Astrocyte of the spinal cord (primary cell): ENCODE results near the gene C11orf52.

ENCODE experiments used
- DNase-seq: peaks from one replicate; pipeline ENCODE4 v3.0.0; 2011; ENCODE audit warnings: low read depth, low spot score
- H3K4me3 ChIP-seq: 2 replicates; pipeline ENCODE4 v1.5.1; 2011; ENCODE audit warnings: low read depth, mild to moderate bottlenecking, low read length, moderate library complexity
- CTCF ChIP-seq: IDR thresholded peaks from 2 replicates; pipeline ENCODE4 v1.5.1; 2012; ENCODE audit warnings: low read depth, mild to moderate bottlenecking, low read length, inconsistent platforms
- in situ Hi-C: cut with HindIII; loops from 2 replicates; pipeline ENCODE4 v1.10.0; 2017; ENCODE audit warnings: low sequenced_read_pairs

C11orf52 gene

GRCh38 chr11:111921541-111922230 lies 3.0 kb downstream of the C11orf52 start:
- no peak for DNase-seq
- no peak overlapping the region for H3K4me3 ChIP-seq
- in situ Hi-C loops, result no loop called here
- TF ChIP-seq CTCF, result no peak

- in situ Hi-C loops, result no loop called here
- no peak overlapping the region for H3K4me3 ChIP-seq
- peak; percentile 76 for DNase-seq
- TF ChIP-seq CTCF, result no peak
Observed at GRCh38 chr11:111922803-111923202, 4.1 kb downstream of the C11orf52 start.

GRCh38 chr11:111923351-111923788 lies 4.7 kb downstream of the C11orf52 start:
- peak; percentile 36 for DNase-seq
- in situ Hi-C loops, result no loop called here
- no peak overlapping the region for H3K4me3 ChIP-seq
- no peak for TF ChIP-seq CTCF

GRCh38 chr11:111923951-111924350 lies 5.2 kb downstream of the C11orf52 start:
- no peak overlapping the region for H3K4me3 ChIP-seq
- no peak for DNase-seq
- TF ChIP-seq CTCF, result no peak
- in situ Hi-C loops, result no loop called here

- no peak for TF ChIP-seq CTCF
- in situ Hi-C loops, result no loop called here
- no peak overlapping the region for H3K4me3 ChIP-seq
- DNase-seq, result no peak
Observed at GRCh38 chr11:111925953-111926352, 7.2 kb downstream of the C11orf52 start.

GRCh38 chr11:111926505-111927391 lies 8.0 kb downstream of the C11orf52 start:
- peak overlapping the region; percentile 38 for H3K4me3 ChIP-seq
- in situ Hi-C loops, result no loop called here
- TF ChIP-seq CTCF, result no peak
- peak; percentile 98 for DNase-seq
